Ishikawa (cell line): ENCODE results near the gene RNF227.

ENCODE experiments used
- CEBPB ChIP-seq: IDR thresholded peaks from 2 replicates; pipeline ENCODE4 v1.6.1; 2012
- CREB1 ChIP-seq: IDR thresholded peaks from 2 replicates; pipeline ENCODE4 v1.6.1; 2012; ENCODE audit warnings: low read depth
- EGR1 ChIP-seq: IDR thresholded peaks from 2 replicates; pipeline ENCODE4 v1.6.1; 2012
- EP300 ChIP-seq: IDR thresholded peaks from 2 replicates; pipeline ENCODE4 v1.6.1; 2012; ENCODE audit warnings: borderline replicate concordance
- FOXM1 ChIP-seq: IDR thresholded peaks from 2 replicates; pipeline ENCODE4 v1.6.1; 2012; ENCODE audit warnings: low read depth, borderline replicate concordance
- MAX ChIP-seq: IDR thresholded peaks from 2 replicates; pipeline ENCODE4 v1.6.1; 2012
- NFIC ChIP-seq: IDR thresholded peaks from 2 replicates; pipeline ENCODE4 v1.6.1; 2012
- RAD21 ChIP-seq: IDR thresholded peaks from 2 replicates; pipeline ENCODE4 v1.6.1; 2012; ENCODE audit warnings: low read depth
- REST ChIP-seq: IDR thresholded peaks from 2 replicates; pipeline ENCODE4 v1.6.1; 2012; ENCODE audit warnings: low read depth, mild to moderate bottlenecking
- TAF1 ChIP-seq: IDR thresholded peaks from 2 replicates; pipeline ENCODE4 v1.6.1; 2012; ENCODE audit warnings: low read depth, mild to moderate bottlenecking
- TCF12 ChIP-seq: IDR thresholded peaks from 2 replicates; pipeline ENCODE4 v1.6.1; 2012; ENCODE audit warnings: low read depth
- TEAD4 ChIP-seq: IDR thresholded peaks from 2 replicates; pipeline ENCODE4 v1.6.1; 2012
- USF1 ChIP-seq: IDR thresholded peaks from 2 replicates; pipeline ENCODE4 v1.6.1; 2012
- YY1 ChIP-seq: IDR thresholded peaks from 2 replicates; pipeline ENCODE4 v1.6.1; 2012; ENCODE audit warnings: low read depth
- ZBTB7A ChIP-seq: IDR thresholded peaks from 2 replicates; pipeline ENCODE4 v1.6.1; 2012; ENCODE audit warnings: low read depth

The RNF227 gene

GRCh38 chr17:7915611-7916384 is at the start of gene RNF227:
Gene RNF227, minus strand, starts transcription at chr17:7916289. Its CDS starts 94 bp downstream, at chr17:7916195.
- TF ChIP-seq TAF1, result no peak
- TF ChIP-seq RAD21, result no peak
- peak; percentile 97 for TF ChIP-seq USF1
- no peak for TF ChIP-seq FOXM1
- TF ChIP-seq MAX, result peak; percentile 98
- TF ChIP-seq TCF12, result 0 out of 2 replicates have a peak, but pooled peaks have one; percentile 21
- TF ChIP-seq NFIC, result peak; percentile 74
- no peak for TF ChIP-seq EP300
- TF ChIP-seq REST, result no peak
- 0 out of 2 replicates have a peak, but pooled peaks have one; percentile 31 for TF ChIP-seq YY1
- TF ChIP-seq ZBTB7A, result no peak
- TF ChIP-seq EGR1, result peak; percentile 21; the same call in 1 of the 2 replicates
- no peak for TF ChIP-seq CEBPB
- TF ChIP-seq CREB1, result no peak
- TF ChIP-seq TEAD4, result peak; percentile 46; the same call in 1 of the 2 replicates

- TF ChIP-seq TAF1 (no peak), NFIC (no peak), TEAD4 (no peak), CREB1 (no peak), EGR1 (no peak), ZBTB7A (no peak)
These were observed 45.3 kb upstream of the RNF227 start for GRCh38 chr17:7961421-7961820.

- TF ChIP-seq YY1, result no peak
- TF ChIP-seq FOXM1, result no peak
- no peak for TF ChIP-seq TCF12
- no peak for TF ChIP-seq MAX
- no peak for TF ChIP-seq USF1
- no peak for TF ChIP-seq REST
- no peak for TF ChIP-seq TAF1
- no peak for TF ChIP-seq CEBPB
- no peak for TF ChIP-seq ZBTB7A
- no peak for TF ChIP-seq EGR1
- TF ChIP-seq EP300, result no peak
These were observed 43.6 kb upstream of the RNF227 start for GRCh38 chr17:7959503-7960253.

- TF ChIP-seq TEAD4, result no peak
- TF ChIP-seq TAF1, result no peak
- no peak for TF ChIP-seq RAD21
- TF ChIP-seq ZBTB7A, result no peak
- no peak for TF ChIP-seq CREB1
- no peak for TF ChIP-seq EP300
- TF ChIP-seq NFIC, result no peak
- TF ChIP-seq FOXM1, result no peak
- no peak for TF ChIP-seq YY1
- no peak for TF ChIP-seq REST
- TF ChIP-seq CEBPB, result no peak
These were observed 40.3 kb upstream of the RNF227 start for GRCh38 chr17:7956228-7956965.
